SK-N-SH treated with all-trans-retinoic acid at 6 μM for 48 hours (cell line): ENCODE data around the gene CLDN18.

Experiments
- BACH2 ChIP-seq: fragments of 250-450 bp; sonication (Bioruptor Pico); IDR thresholded peaks from 2 replicates; pipeline ENCODE4 v1.9.0; 2021; ENCODE audit warnings: mild to moderate bottlenecking, borderline replicate concordance
- ZFP3 ChIP-seq: fragments of 250-450 bp; sonication (Bioruptor Pico); IDR thresholded peaks from 2 replicates; pipeline ENCODE4 v1.5.0; 2020; ENCODE audit warnings: mild to moderate bottlenecking, moderate library complexity
- ZFP30 ChIP-seq: fragments of 450-650 bp; formaldehyde crosslinking; IDR thresholded peaks from 2 replicates; pipeline ENCODE4 v1.5.0; 2022; ENCODE audit warnings: mild to moderate bottlenecking, moderate library complexity
- ZNF565 ChIP-seq: fragments of 450-650 bp; formaldehyde crosslinking; conservative IDR thresholded peaks from 2 replicates; pipeline ENCODE4 v1.5.0; 2020; ENCODE audit warnings: low read depth, mild to moderate bottlenecking, moderate library complexity
- TF ChIP-seq, protein P1 (sequence below): fragments of 250-450 bp; sonication (Bioruptor Pico); IDR thresholded peaks from 2 replicates; pipeline ENCODE4 v1.5.0; 2020; ENCODE audit warnings: mild to moderate bottlenecking, moderate library complexity

DNA sequence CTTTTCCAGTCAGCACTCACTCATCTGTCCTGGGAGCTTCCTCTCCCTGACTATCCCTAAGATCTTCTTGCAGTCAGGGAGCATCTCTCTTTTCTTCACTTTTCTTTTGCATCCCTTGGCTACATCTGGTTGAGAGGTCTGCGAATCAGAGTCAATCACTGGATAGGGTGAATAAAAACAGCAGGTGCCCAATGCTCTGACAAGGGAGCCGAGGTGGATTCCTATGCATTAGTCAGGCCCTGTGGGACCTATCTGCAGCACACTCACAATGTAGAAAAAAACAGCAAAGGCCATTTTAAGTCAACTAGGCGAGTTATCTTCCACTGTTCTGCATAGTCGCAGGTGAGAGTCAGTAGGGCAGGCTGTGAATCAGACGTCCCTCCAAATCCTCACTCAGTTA, 69.9 kb downstream of the CLDN18 start:
- TF ChIP-seq BACH2 (CRISPR knock-in tag) (no peak), ZFP30 (CRISPR knock-in tag) (no peak), ZNF565 (CRISPR knock-in tag) (no peak), ZFP3 (CRISPR knock-in tag) (no peak)
- TF ChIP-seq, protein P1, sequence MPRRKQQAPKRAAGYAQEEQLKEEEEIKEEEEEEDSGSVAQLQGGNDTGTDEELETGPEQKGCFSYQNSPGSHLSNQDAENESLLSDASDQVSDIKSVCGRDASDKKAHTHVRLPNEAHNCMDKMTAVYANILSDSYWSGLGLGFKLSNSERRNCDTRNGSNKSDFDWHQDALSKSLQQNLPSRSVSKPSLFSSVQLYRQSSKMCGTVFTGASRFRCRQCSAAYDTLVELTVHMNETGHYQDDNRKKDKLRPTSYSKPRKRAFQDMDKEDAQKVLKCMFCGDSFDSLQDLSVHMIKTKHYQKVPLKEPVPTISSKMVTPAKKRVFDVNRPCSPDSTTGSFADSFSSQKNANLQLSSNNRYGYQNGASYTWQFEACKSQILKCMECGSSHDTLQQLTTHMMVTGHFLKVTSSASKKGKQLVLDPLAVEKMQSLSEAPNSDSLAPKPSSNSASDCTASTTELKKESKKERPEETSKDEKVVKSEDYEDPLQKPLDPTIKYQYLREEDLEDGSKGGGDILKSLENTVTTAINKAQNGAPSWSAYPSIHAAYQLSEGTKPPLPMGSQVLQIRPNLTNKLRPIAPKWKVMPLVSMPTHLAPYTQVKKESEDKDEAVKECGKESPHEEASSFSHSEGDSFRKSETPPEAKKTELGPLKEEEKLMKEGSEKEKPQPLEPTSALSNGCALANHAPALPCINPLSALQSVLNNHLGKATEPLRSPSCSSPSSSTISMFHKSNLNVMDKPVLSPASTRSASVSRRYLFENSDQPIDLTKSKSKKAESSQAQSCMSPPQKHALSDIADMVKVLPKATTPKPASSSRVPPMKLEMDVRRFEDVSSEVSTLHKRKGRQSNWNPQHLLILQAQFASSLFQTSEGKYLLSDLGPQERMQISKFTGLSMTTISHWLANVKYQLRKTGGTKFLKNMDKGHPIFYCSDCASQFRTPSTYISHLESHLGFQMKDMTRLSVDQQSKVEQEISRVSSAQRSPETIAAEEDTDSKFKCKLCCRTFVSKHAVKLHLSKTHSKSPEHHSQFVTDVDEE (CRISPR knock-in tag) = no peak
